NCI-H82 (cell line): Measurements from ENCODE around the gene TACSTD2.
"Not testable (repeated sequence)": the region's sequence is repeated elsewhere in the genome, so short reads cannot be mapped to it uniquely, and the experiment has no call there.

Experiments used
- DNase-seq: peaks from one replicate; lab custom pipeline; 2025; lab: John Stamatoyannopoulos, UW

Gene TACSTD2, protein sequence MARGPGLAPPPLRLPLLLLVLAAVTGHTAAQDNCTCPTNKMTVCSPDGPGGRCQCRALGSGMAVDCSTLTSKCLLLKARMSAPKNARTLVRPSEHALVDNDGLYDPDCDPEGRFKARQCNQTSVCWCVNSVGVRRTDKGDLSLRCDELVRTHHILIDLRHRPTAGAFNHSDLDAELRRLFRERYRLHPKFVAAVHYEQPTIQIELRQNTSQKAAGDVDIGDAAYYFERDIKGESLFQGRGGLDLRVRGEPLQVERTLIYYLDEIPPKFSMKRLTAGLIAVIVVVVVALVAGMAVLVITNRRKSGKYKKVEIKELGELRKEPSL

DNA sequence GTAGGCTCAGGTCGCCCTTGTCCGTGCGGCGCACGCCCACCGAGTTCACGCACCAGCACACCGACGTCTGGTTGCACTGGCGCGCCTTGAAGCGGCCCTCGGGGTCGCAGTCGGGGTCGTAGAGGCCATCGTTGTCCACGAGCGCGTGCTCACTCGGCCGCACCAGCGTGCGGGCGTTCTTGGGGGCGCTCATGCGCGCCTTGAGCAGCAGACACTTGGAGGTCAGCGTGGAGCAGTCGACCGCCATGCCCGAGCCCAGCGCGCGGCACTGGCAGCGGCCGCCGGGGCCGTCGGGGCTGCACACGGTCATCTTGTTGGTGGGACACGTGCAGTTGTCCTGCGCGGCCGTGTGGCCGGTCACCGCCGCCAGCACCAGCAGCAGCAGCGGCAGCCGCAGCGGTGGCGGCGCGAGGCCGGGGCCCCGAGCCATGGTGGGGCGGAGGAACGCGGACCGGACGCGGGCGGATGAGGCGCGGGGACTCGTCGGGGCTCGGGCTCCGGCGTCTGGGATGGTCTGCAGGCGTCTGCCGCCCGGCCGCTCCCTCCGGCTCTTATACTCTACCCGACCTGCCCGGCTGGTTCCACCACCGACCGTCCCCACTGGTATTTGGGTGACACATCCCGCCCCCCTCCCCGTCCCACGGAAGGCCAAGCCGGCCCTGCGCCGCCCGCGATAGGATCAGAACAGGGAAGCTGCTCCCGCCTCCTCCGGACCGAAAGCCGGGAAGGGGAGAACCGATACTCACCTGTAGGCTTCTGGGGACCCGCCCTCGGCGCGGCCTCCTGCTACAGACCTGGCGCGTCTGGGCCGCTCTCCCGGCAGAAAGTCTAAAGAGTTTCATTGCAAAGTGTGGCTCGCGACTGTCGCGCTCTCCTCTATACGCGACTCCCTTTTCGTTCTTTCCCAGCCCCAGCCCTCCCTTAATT lies at the start of gene TACSTD2:
Gene TACSTD2 (minus strand): TSS at position 526 of the 927 bp plus-strand sequence. CDS start 96 bp downstream, at position 430.
- no peak for DNase-seq

DNA sequence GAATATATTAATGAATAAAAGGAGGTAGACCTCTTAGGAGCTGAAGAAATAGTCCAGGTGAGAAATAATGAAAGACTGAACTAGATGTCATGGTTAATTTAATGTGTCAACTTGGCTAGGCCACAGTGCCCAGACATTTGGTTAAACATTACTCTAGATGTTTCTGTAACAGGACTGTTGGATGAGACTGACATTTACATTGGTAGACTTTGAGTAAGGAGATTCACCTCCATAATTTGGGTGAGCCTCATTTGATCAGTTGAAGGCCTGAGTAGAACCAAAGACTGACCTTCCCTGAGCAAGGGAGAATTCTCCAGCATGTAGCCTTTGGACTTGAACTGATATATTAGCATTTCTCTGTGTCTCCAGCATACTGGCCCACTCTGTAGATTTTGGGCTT lies 49.2 kb upstream of the TACSTD2 start:
- no peak for DNase-seq

DNA sequence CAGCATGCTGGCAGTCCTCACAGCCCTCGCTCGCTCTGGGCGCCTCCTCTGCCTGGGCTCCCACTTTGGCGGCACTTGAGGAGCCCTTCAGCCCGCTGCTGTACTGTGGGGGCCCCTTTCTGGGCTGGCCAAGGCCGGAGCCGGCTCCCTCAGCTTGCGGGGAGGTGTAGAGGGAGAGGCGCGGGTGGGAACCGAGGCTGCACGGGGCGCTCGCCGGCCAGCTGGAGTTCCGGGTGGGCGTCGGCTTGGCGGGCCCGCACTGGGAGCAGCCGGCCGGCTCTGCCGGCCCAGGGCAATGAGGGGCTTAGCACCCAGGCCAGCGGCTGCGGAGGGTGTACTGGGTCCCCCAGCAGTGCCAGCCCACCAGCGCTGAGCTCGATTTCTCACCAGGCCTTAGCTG lies 46.2 kb upstream of the TACSTD2 start:
- DNase-seq, result not testable (repeated sequence)

DNA sequence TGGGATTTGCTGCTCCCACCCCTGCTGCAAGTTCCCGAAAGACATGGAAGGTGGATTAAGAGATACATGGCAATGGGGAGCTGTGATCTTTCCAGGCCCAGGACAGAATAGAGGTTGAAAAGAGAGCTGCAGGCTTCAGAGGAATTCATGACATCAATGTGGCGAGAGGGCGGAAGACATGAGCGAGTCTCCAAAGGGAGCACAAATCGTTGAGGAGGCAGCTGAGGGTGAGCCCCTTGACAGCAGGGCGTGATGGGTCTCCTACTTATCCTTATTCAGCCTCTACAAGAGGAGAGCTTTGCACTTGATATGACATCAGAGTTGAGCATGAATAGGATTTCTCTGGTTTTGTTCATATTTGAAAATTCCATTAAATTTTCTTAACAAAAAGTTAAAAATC lies 45.5 kb upstream of the TACSTD2 start:
- peak; percentile 63 for DNase-seq

DNA sequence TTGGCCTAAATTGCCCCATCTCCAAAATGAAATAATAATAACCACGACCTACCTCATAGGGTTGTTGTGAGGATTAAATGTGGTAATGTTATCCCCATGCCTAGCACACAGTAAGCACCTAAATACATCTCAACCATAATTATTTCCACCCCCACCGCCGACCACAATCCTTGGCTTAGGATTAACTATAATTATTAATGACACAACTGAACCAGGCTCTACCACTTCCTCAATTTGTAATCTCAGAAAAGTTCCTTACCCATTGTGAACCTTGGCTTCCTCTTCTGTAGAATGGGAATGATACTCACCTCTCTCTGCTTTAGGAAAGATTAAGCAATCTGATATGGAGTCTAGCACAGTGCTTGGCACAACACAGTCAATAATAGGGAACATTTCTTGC lies 44.3 kb upstream of the TACSTD2 start:
- peak; percentile 78 for DNase-seq

DNA sequence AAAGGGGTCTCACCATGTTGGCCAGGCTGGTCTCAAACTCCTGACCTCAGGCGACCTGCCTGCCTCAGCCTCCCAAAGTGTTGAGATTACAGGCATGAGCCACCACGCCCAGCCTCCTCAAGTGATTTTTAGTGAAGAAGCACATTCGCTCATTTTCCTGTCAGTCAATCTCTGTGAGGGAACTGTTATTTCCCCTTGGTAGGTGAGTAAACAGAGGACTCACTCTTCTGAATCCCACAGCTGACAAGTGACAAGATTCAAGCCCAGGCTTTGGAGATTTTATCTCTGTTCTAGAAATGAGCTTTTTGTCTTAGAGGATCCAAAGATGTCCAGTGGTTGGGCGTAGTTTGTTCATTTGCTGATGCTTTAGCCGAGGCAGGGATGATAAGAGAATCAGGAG lies 43.9 kb upstream of the TACSTD2 start:
- DNase-seq, result peak; percentile 48

DNA sequence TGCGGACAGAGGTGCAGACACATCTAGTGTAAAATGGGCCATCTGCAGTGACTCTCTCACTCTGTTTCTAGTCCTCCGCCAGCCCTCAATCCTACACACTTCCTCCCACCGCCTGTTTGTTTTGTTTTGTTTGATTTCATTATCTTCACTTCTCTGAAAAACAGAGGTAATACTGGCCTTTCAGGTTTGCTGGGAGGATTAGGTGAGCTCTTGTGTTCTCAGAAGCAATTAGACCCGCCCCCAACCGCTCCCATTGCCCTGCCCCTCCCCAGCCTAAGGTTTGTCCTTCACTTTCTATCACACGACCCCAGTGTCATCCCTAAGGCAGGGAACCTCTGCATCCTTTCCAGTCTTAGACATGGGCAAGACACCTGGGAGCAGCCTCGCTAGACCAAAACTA lies 43.2 kb upstream of the TACSTD2 start:
- peak; percentile 40 for DNase-seq

DNA sequence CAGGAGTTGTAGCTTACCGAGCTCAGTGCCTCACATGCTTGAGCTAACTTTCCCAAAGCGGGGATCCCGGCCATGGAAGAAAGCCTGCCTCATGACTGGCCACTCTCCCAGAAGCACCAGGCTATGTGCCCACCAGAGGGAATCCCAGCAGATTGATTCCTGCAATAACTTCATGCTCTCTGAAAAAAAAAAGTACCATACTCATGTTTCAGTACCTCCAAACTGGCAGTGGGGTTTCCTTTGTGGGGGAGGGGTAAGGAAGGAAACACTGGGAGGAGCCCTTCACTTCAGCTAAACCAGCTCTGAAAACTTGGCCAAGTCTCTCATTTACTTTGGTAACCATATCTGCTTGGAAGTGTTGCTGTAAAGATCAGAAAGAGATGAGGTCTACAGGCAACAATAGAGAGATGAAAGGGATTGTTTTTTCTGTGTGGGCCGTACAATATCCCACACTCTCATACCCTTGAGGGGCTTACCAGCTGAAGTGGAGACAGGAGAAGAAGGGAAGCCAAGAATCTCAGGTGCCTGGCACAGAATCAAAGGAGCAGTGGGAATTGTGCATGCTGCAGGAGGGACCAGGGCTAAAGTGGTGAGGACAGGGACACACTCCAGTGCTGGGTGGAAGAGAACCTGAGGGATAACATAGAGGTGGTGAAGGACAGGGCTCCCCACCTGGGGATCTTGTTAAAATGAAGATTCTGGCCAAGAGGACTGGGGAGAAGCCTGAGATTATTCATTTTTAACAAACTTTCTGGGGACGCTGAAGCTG lies 42.4 kb upstream of the TACSTD2 start:
- no peak for DNase-seq

DNA sequence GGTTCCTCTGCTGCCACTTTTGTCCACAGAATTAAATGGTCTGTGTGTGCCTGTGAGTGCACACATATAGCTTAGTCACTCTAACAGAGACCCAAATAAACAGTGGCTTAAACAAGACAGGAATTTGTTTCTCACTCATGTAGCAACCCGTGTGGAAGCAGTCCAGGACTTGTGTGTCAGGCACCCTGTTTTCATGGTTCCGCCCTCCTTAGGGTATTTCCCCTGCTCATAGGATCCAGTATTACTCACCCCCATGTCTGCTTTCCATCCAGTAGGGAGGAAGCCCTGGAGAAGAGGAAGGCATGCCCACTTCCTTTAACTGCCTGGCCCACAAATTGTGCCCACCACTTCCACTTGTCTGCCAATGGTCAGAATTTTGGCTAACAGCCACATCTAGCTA lies 41.3 kb upstream of the TACSTD2 start:
- DNase-seq, result no peak

DNA sequence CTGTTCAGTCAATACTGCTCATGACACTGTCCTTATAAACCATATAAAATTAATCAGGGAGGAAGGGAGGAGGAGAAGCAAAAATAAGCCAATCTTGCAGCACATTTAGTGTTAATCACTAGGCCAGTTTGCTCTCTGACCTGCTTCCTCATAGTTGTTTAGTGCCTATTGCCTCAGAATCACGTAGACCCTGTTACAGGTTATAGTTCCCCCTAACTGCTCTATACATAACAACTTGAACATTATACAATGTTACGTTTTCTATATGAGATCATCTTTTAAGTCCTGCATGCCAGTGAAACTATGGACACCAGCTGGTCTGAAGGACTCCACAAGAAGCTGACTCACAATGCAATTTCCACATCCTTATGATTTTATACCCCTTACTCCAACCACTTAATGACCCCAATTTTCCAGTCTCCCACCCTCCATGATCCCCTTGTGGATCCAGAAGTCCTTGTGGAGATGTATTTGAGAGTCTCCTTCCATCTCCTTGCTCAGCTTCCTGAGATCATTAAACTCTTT lies 34.9 kb upstream of the TACSTD2 start:
- no peak for DNase-seq

DNA sequence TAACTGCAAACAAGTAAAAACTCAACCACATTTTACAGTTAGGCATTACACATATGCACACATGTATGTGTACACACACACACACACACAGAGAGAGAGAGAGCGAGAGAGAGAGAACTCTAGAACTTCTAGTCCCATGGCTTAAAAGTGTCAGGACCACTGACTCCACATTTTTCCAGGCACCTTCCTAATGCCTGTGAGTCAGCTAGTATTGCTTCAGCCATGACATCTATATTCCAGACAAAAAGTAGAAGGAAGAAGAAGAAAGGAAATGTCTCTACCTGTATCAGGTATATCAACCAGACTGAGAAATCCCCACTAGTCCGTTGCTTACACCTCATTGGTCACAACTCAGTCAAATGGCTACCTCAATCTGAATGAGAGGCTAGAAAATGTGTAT lies 31.9 kb upstream of the TACSTD2 start:
- no peak for DNase-seq

DNA sequence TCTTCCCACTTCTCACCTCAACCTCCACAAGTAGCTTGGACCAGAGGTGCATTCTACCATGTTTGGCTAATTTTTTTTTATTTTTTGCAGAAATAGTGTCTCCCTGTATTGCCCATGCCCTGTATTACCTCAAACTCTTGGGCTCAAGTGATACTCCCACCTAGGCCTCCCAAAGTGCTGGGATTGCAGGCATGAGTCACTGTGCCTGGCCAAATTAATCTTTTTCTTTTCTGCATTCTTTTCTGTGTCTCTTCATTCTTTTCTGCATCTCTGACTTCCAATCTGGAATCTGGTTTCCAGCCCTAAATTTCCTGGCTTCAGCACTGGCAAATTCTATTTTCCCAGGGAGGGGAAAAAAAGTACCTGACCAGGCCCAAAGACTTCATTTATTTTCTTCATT lies 31.2 kb upstream of the TACSTD2 start:
- DNase-seq, result no peak

DNA sequence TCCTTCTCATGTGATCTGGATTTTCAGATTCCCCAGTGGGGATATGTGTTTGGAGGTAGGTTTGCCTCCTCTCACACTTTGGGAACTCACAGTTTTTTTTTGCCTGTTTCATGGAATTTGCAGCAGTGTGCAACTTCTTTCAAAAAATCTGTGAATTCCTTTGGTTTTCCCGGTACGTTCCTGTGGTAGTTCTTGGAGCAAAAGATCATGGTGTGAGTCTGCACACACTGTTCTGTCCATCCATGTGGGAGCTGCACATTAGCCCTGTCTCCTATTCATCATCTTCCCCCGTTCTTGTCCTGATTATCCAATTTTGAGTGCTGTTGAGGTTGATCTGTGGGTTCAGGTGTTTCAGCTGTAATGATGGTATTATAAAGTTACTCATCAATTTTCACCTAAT lies 30.3 kb upstream of the TACSTD2 start:
- DNase-seq, result no peak

DNA sequence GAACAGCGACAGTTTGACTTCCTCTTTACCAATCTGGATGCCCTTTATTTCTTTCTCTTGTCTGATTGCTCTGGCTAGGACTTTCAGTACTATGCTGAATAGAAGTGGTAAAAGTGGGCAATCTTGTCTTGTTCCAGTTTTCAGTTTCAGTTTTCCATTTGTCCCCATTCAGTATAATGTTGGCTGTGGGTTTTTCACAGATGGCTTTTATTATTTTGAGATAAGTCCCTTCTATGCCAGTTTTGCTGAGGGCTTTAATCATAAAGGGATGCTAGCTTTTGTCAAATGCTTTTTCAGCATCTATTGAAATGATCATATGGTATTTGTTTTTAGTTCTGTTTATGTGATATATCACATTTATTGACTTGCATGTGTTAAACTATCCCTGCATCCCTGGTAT lies 24.9 kb upstream of the TACSTD2 start:
- DNase-seq, result not testable (repeated sequence)

DNA sequence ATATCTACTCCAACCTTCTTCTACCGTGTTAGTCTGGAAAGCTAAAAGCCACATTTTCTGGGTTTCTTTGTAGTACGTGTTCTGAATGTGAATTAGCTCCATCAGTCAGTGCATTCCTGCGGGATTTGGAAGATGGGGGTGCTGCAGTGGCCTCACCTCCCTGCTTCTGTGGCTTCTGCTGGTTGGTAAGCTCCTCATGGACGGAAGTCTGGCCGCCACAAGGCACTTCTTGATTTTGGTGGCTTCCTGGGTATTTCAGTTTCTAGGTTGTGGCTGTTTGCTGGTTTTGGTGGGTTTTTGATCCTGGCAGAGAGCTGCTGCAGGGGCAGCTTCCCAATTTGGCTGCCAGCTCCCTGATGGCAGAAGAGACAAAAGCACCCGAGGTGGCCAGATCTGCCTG lies 20.9 kb upstream of the TACSTD2 start:
- no peak for DNase-seq

DNA sequence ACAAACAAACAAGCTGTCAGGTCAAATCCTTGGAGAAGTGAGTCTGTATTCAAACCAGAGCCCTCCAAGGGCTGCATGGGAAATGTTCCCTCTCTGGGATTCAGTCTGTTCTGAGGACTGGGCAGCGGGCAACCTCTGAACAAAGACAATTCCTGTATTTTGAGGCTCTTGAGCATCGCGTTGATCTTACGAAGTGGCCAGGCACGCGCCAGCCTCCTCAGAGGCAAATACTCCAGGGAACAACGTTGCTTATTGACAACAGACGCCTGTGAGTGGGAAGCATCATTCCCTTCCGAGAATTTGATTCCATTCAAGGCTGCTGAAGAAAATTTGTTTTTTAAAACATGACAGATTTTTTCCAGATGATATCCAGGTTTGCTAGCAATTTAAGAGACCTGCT lies 20.0 kb upstream of the TACSTD2 start:
- DNase-seq, result no peak

DNA sequence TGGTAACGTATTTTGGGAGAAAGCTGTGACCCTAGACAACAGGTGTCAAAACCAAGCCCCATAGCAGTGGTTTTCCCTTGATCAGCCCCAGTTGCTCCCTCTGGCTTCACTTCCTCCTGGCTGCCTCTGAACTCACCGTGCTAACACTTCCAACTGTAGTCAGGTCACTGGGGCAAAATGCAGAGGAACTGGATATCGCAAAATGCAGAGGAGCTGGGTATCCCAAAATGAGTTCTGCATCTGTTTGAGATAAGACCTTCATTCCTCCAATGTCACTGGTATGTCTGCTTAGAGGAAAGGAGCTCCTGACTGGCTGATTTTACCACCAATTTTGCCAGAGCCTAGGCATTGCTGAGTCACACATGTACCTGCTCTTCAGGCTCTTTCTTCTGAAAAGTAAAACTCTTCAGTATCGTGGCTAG lies 19.6 kb upstream of the TACSTD2 start:
- no peak for DNase-seq

DNA sequence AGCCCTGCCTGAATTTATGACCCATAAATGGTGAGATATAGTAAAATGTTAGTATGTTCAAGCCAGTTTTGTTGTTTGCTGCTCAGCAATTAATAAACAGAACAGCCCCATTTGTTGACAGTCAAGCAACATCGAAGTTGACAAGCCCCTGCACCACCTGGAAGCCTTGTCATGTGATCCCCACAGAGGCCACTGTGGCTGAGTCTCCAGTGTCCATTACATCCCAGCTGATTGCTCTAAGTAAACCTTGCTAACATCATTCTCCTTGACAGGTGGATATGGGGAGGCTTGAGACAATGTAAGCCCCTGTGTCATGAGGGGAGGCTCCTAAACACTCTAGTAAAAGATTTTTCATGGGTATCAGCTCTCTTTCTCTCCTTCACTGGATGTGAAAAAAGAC lies 17.5 kb upstream of the TACSTD2 start:
- no peak for DNase-seq

DNA sequence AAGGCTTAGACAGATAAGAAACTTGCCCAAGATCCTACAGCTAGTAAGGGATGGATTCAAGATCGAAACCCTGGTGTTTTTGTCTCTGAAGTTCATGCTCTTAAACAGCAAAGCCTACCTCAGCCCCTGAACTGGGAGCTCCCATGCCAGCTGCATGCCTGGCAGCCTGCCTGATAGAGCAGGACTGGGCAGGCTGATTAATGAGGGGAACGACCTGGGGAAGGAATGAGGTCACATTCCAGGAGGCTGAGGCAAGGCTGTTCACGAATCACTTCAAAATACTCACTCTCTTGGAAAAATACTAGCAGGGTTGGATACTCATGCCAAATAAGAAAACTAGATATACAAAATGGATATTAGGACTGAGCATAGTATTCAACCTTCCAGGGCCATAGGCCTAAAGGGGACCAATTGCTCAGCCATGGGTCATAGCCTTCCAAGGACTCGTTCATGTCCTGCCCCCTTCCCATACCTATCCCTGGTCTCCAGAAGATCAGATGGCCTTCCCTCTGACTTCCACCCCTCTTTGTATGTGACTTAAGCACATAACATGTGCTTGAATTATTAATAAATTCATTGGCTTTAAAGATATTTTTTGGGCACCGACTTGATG lies 15.6 kb upstream of the TACSTD2 start:
- no peak for DNase-seq

DNA sequence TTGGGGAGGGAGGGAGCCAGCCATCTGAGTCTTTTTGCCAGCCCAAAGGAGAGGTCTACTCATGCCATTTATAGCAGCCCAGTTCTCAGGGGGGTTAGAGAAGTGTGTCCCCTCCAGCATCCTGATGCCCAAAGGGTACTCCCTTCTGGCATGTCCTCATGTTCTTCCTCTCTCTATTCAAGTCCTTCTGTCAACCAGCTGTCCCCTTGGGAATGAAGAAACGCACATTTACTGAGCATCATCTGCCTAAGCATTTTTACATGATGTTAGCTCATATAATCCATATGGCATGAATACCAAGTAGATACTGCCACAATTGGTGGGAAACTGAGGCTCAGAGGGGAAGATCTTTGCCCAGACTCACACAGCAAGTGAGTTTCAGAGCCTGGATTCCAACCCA lies 14.8 kb upstream of the TACSTD2 start:
- no peak for DNase-seq

DNA sequence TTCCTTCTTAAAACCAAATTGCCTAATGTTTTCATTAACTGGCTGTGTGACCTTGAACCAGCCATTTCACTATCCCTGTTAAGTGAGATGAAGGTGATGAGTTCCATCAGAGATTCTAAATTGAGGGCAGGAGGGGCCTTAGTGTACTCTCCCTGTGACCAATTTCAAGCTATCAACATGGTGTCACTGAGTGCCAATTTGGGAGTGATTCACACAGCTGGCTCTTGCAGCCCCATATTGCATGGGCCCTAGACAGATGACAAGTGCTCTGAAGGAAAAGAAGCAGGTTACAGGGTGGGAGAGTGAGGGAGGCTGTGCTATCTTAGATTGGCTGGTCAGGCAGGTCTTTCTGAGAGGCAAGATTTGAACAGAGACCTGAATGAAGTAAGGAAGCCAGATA lies 13.0 kb upstream of the TACSTD2 start:
- no peak for DNase-seq

DNA sequence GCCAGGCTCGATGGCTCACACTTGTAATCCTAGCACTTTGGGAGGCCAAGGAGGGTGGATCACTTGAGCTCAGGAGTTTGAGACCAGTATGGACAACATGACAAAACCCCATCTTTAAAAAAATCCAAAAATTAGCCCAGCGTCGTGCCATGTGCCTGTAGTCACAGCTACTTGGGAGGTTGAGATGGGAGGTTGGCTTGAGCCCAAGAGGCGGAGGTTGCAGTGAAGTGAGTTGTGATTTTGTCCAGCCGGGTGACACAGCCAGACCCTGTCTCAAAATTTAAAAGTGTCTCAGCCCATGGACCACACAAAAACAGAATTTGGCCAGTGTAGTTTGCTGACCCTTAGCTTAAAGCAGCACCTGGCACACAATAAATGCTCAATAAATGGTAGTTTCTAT lies 11.3 kb upstream of the TACSTD2 start:
- DNase-seq, result no peak
